Measurements from ENCODE around the gene NOG.

DNA sequence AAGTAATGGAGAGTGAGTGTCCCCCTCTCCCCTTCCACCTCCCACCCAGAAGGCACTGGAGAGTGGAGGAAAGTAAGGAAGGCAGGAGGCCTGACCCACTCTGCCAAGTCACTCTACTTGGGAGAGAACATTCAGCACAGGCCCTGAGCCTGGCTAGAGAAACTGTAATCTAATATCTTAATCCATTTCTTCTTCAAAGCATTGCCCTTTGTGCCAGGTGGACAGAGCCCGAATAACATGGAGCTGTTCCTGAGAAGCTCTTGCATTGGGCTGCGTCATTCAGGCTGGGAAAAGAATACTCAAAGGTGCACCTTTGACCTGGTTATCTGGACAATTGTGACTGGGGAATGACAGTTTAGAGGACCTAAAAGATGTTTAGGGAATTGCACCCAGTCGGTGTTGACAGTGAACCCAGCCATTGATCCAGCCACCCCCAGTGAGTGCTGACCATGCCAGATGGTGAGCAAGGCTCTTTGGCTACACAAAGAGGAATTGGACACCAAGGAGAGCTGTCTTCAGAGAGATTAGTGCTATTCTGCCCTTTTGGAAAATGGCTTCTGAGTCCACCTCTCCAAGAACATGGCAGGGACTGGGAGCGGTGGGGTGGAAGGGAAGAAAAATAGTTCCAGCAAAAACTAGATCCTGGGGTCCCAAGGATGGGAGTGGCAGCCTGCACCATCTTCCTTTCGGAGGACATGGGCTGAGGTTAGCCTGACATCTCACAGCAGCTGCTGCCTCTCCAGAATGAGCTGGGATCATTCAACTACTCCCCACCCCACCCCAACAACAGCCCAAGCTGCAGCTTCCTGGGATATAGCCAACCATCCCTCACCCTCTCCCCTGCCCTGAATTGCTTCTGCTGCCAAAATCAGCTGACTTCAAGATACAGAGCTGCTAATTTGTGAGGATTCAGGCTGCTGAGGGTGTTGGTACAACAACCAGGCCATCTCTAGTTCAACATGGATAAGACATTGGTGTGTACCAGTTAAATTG is 11.6 kb upstream of the NOG start:
- no peak for TF ChIP-seq CTCF (conservative IDR thresholded peaks at IDR 0.05; ENCODE audit: low read length)
- no peak for TF ChIP-seq EZH2phosphoT487 (IDR thresholded peaks at IDR 0.05; ENCODE audit: borderline replicate concordance)

Measured in Loucy (cell line).